Mesenteric fat pad (tissue), 1 donor: ENCODE measurements around the gene EML5. TPM values are rescaled to one million over a fixed set of nuclear protein-coding genes. Genes with fewer than 3 reads are reported as not detected.
"Not testable (repeated sequence)": the region's sequence is repeated elsewhere in the genome, so short reads cannot be mapped to it uniquely, and the experiment has no call there.

Experiments used
- DNase-seq: peaks from one replicate; pipeline ENCODE4 v3.0.0-alpha.2; 2020; ENCODE audit warnings: low spot score
- total RNA-seq: library from RNA; stranded (reverse); fragmentation: NEBNext Ultra II Directional; extraction: Animal tissue kit (Norgen Biotek cat#: 25700); gene quantifications from one replicate; pipeline ENCODE4 v1.2.1, GENCODE V29; 2021
- donor health status: DM: yes; HTN: yes; CAD: no.

EML5 gene
- total RNA-seq, 1 donor from 2014 or later: 0.13 TPM

DNA sequence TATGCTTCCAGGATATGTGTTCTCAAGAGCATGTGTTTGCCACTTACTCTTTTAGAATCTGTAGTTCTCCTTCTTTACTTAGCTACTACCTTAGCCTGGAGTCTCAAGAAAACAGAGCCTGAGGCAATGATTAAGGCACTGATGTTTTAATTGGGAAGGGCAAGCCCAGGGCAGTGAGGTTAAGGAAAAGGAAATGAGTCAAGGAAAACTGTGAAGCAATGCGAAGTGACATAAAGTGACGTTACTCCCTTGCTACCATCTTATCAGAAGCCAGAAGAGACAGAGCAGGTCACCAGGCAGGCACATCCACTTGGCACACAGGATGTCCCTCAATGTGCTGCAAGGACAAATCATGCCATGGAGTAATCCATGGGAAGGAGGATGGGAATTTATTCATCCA, 11.3 kb upstream of the EML5 start:
- DNase-seq: no peak

DNA sequence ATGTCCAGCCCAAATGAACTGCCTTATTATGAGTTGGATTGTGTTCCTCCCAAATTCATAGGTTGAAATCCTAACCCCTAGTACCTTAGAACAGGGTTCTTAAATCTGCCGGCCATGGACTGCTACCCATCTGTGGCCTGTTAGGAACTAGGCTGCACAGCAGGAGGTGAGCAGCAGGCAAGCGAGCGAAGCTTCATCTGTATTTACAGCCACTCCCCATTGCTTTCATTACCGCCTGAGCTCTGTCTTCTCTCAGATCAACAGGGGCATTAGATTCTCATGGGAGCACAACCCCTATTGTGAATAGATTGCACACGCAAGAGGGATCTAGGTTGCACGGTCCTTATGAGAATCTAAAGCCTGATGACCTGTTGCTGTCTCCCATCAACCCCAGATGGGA, 9.8 kb upstream of the EML5 start:
- DNase-seq: no peak

DNA sequence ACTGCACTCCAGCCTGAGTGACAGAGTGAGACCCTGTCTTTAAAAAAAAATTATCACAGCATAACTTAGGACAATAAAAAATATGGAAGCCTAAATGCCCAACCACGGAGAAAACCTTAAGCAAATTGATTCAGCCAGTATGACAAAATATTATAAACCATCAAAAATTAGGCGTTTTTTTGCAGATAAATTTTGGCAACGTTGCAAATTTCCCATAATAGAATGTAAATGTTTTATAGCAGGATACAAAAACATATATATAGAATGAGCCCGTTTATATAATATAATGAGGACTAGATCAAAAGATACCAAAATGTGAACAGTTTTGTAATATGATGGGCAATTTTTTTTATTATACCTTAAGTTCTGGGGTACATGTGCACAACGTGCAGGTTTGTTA, 6.8 kb upstream of the EML5 start:
- no peak for DNase-seq

DNA sequence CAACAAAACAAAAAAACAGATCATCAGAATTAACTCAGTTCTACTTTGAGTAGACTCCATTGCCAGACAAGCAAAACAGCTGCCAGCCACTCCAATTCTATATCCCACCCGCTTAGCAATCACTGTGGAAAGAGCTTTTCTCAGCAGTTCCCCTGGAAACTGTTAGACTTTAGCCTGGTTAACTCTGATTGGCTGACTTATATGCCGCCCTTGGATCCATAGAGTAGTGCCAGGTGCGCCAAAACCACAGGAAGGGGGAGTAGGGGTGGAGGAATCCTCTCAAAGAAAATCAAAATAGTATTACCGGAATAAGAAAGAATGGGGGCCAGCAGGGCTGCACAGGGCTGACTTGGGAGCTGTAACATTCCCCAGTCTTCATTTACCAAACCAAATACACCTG, 5.4 kb upstream of the EML5 start:
- DNase-seq: no peak

DNA sequence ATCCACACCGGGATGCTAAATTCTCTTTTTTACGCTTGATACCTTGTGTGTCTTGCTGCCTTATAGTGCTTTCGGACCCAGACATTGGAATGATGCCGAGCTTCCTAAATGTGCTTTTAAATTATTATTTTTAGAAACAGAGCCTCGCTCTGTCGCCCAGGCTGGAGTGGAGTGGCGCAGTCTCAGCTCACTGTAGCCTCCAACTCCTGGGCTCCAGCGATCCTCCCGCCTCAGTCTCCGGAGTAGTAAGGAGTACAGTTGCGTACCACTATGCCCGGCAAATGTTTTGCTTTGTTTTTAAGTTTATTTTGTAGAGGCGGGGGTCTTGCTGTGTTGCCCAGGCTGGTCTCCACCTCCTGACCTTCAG, 489 bp upstream of the EML5 start:
- DNase-seq: no peak

DNA sequence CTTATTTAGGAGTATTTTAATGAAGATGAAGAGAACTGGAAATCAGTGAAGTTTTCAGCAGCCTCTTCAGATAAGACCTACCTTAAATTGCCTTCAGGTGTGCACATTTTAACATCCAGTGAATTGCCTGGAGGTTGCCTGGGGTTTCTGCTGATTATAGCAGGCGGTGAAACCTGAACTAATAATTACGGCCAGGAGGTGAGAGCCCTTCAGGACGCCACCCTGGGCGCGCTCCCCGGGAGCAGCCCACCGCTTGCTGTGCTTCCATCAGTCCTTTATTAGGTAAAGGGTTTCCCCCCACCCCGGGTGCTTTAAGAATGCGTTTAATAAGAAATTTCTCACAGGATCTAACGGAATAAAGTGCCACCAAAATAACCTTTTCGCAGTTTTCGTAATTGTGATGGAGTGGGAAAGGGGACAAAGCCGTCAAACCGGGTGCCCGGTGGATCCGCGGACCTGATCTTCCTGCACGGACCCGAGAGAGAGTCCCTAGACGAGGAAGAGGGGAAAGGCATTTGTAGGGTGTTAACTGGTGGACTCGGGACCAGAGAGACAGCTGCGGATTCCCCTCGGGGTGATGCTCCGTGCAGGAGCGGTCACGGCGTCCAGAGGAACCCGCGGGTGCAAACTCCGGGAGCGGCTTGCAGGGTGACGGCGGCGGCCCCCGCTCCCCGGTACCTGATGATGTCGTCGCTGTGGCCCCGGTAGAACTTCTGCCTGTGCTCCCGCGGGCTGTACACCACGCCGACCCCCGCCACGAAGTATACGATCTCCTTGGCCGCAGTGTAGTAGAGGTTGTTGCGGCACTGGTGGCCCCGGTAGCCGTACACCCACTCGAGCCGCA, 902 bp downstream of the EML5 start:
- DNase-seq: no peak

DNA sequence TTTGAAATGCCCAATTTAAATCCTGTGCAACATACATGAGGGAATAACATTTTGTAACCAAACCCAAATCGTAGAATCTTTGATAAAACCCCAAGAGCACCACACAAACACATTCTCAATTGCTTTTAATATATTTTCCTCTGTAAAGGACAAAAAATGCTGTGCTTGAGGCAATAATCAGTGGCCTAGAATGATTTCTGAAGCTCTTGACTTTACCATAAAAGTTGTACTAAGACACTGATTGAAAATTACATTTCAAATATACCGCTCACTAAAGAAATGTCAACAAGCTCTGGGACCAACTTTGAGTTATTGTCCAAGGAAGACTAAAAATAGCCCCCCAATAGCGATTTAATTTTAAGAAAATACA, 1.5 kb downstream of the EML5 start:
- no peak for DNase-seq

DNA sequence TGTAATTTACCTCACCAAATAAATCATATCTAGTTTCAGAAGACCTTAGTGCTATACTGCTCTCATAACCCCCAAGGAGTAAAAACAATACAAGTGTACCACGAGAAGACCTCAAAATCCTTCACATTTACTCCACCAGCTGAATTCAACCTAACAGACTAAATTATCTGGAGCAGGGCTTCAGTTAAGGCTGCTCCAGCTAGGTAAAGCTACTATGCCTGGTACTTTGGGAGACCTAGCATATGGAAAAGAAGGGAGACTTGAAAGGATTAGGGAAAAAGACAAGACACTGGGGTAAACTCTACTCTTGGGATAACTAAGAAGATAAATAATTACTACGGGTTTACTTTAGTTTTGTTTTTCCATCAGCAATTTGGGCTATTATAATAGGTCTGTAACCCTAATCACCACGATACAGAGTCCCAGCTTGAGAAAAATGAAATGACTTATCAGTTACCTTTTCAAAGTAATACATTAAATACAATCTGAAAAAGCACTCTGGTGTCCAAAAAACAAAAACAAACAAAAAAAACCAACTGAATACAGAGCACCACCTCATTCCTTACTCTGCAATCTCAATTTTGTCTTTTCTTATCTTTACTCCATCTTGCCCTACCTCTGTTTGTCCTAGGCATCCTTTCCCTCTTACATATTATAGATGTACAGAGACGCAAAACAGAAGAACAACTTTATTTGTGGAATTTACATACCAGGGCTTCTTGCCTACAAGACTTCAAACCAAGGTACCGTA, 2.1 kb downstream of the EML5 start:
- no peak for DNase-seq

DNA sequence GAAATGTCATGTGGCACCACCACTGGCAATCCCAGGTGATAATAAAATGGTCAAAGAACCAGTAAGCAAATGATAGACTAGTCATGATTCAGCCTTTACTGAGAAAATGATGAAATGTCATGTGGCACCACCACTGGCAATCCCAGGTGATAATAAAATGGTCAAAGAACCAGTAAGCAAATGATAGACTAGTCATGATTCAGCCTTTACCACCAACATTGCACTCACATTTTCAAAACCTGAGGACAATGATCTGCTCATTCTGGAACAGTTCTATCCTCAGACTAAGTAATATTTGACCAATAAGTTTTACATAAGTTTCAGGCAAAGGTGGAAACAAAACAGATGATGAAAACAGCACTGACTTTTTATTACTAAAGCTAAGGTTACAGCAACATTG, 3.2 kb downstream of the EML5 start:
- DNase-seq: not testable (repeated sequence)

DNA sequence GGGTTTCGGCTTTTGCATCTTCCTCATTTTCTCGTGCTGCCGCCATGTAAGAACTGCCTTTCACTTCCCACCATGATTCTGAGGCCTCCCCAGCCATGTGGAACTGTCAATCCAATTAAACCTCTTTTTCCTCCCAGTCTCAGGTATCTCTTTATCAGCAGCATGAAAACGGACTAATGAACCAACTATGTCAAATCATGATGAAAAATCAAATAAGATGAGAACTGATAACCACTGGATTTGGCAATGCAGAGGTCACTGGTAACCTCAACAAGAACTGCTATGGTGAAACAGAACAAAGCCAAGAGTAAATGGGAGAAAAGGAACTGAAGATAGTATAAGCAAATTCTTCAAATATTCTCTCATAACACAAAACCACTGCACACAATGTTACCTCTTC, 6.0 kb downstream of the EML5 start:
- no peak for DNase-seq

DNA sequence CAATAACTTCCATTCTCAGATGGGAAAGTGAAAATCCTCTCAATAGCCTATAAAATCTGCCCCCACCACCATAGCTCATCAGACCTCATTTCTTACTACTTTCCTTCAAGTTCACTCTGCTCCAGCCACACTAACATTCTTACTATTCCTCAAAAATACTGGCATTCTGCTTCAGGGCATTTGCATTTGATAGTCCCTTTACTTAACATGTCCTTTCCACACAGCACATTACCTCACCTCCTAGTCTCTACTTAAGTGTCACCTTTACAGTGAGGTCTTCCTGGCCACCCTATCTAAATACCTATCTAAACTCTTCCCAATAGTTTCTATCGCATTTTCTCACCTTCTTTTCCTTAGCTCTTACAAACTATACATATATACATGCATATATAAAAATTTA, 6.8 kb downstream of the EML5 start:
- no peak for DNase-seq

DNA sequence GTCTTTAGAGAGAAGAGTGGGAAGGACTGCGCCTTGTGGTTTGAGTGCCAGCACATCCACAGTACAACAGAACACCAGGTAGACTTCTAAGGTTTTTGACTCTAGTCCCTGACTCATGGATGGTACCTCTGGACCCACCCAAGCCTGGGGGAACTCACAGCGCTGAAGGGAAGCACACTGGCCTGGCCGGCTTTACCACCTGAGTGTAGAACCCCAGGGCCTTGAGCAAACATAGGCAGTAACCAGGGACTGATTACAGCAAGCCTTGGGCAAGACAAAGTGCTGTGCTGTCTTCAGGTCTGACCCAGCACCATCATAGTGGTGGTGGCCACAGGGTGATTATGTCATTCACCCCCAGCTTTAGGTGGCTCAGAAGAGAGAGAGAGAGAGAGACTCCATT, 17.2 kb downstream of the EML5 start:
- no peak for DNase-seq

DNA sequence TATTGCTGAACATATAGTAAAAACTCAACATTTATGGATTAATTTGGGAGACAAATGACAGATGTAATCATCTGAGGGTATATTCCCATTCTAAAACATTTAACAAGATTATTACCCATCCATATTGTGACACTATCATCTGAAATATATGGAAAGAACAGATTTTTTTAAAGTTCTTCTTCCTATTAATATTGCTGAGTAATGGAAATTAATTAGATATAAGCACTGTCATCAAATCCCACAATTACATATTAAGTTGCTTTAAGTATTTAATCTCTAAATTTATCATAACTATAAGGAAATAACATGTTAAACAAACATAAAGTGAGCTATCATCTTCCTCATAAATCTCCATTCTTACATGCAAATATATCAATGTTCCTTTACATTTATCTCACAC, 22.0 kb downstream of the EML5 start:
- no peak for DNase-seq

DNA sequence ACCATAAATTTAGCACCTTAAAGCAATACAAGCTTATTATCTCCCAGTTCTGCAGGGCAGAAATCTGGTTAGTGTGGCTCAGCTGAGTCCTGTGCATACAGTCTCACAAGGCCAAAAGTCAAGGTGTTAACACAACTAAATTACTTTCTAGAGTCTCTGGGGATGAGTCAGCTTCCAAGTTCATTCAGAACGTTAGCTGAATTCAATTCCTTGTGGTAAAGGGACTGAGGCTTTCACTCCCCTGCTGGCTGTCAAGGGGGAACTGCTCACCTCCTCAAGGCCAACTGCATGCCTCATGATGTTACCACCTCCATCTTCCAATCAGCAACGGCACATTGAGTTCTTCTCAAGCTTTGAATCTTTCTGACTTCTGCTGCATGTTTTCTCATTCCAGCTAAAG, 27.6 kb downstream of the EML5 start:
- no peak for DNase-seq

DNA sequence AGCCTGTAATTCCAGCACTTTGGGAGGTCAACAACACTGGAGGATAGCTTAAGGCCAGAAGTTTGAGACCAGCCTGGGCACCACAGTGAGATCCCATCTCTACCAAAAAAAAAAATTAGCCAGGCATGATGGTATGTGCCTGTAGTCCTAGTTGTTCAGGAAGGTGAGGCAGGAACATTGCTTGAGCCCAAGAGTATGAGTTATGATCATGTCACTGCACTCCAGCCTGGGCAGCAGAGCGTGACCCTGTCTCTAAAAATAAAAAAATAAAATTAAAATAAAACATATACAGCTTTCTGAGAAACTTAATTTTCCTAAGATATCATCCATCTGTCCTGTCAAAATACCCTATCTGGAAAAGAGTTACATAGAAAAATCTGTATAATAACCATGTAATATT, 38.9 kb downstream of the EML5 start:
- DNase-seq: no peak

DNA sequence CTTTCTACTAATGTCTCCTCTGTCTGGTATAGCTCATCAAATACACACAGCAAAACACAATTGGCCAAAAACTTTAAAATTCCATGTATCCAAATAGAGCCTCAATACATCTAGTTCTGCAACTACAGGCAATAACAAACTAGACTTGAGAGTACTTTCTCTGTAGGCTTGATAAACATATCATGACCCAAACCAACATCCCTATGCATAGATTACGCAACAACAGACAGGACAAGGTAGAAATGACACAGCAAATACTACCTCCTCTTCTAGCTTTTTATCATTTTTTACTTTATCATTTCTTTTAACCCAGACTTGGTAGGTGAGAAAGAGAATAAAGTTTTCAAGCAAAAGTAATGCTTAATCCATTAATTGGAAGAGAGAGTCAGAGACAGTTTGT, 41.8 kb downstream of the EML5 start:
- DNase-seq: no peak

DNA sequence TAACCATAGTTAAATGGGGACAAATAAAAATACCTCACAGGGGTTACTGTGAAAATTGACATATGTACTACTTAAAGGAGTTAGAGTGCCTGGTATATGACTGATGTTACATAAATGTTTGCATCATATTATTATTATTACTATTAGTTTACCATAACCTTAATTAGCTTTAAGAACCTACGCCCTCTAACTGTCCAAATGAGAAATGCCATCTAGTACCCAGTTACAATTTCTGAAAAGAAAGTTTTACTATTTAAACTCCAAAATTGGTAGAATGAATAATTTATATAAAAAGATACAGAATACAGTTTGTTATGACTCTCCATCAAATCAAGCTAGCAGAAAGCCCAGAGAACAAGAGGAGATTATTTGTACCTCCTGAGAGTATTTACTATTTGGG, 42.3 kb downstream of the EML5 start:
- no peak for DNase-seq

DNA sequence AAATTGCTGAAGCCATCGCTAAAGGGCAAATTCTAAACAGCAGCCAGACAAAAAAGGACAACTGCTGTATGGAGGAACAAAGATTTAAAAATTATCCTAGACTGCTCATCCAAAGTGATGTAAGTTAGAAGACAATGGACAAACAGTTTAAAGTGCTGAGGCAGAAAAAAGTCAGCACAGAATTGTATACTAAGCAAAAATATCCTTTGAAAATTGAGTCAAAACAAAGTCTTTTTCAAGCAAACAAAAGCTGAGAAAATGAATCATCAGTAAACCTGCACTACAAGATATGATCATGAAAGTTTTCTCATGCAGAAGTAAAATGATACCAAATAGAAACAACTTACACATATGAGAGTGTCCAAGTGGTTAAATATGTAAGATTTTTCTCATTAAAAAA, 43.6 kb downstream of the EML5 start:
- no peak for DNase-seq

DNA sequence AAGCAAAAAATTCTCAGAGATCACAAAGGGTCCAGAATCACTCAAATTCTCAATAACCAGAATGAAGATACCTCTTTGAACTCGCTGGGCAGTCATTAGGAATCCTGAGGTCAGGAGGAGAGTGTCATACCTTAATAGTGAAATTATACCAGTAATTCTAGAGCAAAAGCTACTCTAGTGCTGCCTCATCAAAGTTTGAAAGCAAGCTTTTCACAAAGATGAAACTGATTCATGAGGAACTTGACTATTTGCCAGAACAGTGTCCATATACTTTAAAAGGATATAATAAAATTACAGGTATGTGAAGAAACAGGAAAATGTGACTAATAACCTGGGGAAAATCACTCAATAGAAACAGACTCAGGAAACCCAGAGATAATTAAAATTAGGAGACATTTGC, 44.5 kb downstream of the EML5 start:
- DNase-seq: no peak

DNA sequence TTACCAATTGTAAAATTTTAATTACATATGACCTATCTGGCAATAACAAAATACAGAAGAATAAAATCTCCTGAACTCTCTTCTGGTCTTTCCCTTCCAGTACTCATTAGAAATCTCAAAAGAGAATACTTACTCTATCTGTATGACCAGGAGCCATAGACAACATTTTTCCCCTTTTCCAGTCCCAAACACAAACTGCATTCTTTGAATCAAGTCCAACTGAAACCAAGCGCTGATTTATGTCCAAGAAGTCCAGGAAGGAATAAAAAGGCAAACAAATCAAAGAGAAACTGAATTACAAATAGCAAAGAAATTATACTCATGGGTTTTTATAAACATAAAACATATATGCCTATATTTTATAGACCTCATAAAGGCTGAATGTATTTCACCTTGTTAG, 46.7 kb downstream of the EML5 start:
- DNase-seq: no peak

DNA sequence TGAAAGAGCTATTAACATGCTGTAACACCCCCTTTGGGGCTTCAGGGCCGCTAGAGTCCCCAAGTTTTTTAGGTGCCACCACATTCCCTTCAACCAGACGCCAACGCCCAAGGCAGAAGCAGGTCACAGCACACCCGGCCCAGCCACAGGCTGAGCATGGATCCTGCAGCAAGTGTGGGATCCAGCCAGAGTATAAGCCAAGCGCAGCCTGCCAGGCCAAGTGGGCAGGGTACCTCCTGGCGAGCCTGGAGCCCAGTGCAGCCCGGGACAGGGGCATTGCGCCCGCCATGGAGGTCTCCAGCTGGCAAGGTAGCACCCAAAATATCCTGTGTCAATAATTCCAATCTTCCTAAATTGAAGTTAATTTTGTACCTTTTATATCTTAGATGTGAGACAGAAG, 55.5 kb downstream of the EML5 start:
- DNase-seq: no peak

DNA sequence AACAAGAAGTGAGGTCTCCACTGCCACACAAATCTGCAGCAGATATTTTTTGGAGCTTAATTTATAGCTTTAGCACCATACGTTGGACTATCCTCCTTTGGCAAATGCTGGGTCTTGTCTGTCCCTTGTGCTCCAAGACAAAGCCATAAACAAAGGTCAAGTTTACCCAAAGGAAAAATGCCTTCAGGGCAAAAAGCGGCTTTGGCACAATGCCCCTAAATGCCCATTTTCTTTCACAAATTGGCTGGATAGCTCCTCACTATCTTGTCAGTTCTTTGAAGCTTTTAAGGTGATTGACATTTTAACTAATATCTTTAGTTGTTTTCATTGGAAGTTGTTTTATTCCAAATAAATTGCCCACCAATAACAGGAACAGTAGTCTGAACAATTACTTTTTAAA, 59.6 kb downstream of the EML5 start:
- no peak for DNase-seq

DNA sequence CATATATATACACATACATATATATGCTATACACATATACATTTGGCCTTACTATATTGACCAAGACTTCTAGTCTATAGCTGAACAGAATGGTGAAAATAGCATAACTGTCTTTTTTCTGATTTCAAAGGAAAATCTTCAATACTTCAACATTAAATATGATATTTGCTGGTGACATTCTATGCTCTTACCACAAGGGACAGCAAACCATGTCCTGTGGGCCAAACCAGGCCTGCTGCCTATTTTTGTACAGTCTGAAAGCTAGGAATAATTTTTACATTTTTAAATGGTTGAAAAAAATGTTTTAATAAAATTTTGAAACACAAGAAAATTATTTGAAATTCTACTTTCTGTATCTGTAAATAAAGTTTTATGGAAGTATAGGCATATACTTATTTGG, 63.6 kb downstream of the EML5 start:
- DNase-seq: no peak
